ENCODE data around the gene AOC3.
"Not testable (repeated sequence)": the region's sequence is repeated elsewhere in the genome, so short reads cannot be mapped to it uniquely, and the experiment has no call there.

The AOC3 gene

GRCh38 chr17:42891539-42892152 is 40.6 kb downstream of the AOC3 start:
- no peak for DNase-seq (ENCODE audit: low read depth)
- no peak overlapping the region for H3K4me3 ChIP-seq (ENCODE audit: low read depth, low read length)
- TF ChIP-seq, protein P1, sequence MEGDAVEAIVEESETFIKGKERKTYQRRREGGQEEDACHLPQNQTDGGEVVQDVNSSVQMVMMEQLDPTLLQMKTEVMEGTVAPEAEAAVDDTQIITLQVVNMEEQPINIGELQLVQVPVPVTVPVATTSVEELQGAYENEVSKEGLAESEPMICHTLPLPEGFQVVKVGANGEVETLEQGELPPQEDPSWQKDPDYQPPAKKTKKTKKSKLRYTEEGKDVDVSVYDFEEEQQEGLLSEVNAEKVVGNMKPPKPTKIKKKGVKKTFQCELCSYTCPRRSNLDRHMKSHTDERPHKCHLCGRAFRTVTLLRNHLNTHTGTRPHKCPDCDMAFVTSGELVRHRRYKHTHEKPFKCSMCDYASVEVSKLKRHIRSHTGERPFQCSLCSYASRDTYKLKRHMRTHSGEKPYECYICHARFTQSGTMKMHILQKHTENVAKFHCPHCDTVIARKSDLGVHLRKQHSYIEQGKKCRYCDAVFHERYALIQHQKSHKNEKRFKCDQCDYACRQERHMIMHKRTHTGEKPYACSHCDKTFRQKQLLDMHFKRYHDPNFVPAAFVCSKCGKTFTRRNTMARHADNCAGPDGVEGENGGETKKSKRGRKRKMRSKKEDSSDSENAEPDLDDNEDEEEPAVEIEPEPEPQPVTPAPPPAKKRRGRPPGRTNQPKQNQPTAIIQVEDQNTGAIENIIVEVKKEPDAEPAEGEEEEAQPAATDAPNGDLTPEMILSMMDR (IDR thresholded peaks at IDR 0.05; ENCODE audit: low read depth, low read length, missing control alignments), result no peak

- TF ChIP-seq, protein P1 (IDR thresholded peaks at IDR 0.05; ENCODE audit: low read depth, low read length, missing control alignments), result no peak
- H3K4me3 ChIP-seq (ENCODE audit: low read depth, low read length), result no peak overlapping the region
- DNase-seq (ENCODE audit: low read depth), result no peak
Observed at GRCh38 chr17:42893359-42893758, 42.4 kb downstream of the AOC3 start.

- no peak for DNase-seq (ENCODE audit: low read depth)
- TF ChIP-seq, protein P1 (IDR thresholded peaks at IDR 0.05; ENCODE audit: low read depth, low read length, missing control alignments), result no peak
- H3K4me3 ChIP-seq (ENCODE audit: low read depth, low read length), result no peak overlapping the region
Observed at GRCh38 chr17:42894283-42895184, 43.5 kb downstream of the AOC3 start.

DNA sequence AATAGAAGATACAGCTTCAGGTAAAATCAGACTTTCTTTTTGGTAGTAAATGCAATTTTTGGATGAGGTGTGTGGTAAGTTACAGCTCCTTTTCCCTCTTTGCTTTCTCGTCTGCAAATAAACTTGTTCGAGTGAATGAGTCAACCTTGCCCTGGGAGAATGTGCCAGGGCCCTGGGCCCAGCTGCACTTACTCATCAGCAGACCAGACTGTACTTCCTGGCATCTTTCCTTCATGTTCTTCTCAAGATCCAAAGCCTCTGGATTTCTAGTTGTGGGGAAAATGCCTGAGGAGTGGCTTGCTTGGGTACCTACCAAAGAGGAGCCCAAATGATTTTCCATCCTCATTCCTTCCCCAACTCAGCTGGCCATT is 44.2 kb downstream of the AOC3 start:
- H3K4me3 ChIP-seq (ENCODE audit: low read depth, low read length), result no peak overlapping the region
- DNase-seq (ENCODE audit: low read depth), result no peak

DNA sequence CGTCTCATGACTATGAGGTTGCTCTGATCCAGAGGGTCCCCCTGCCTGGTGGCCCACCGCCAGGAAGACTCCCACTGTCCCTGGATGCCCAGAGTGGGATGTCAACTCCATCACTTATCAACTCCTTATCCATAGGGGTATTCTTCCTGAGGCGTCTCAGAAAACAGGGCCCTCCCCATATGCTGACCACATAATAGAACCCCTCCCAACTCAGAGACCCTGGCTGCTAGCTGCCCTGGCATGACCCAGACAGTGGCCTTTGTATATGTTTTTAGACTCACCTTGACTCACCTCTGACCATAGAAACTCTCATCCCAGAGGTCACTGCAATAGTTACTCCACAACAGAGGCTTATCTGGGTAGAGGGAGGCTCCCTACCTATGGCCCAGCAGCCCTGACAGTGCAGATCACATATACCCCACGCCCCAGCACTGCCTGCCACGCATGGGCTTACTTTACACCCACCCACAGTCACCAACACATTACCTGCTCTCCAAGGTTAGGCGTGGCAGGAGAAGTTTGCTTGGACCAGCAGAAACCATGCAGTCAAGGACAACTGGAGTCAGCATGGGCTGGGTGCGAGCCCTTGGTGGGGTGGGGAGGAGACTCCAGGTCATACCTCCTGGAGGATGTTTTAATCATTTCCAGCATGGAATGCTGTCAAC is 47.3 kb downstream of the AOC3 start:
- H3K4me3 ChIP-seq (ENCODE audit: low read depth, low read length), result no peak overlapping the region
- no peak for DNase-seq (ENCODE audit: low read depth)
- TF ChIP-seq, protein P1 (IDR thresholded peaks at IDR 0.05; ENCODE audit: low read depth, low read length, missing control alignments), result no peak

More for the DNA sequence above, 44.2 kb downstream of the AOC3 start:
- TF ChIP-seq, protein P1 (IDR thresholded peaks at IDR 0.05; ENCODE audit: low read depth, low read length, missing control alignments), result no peak

DNA sequence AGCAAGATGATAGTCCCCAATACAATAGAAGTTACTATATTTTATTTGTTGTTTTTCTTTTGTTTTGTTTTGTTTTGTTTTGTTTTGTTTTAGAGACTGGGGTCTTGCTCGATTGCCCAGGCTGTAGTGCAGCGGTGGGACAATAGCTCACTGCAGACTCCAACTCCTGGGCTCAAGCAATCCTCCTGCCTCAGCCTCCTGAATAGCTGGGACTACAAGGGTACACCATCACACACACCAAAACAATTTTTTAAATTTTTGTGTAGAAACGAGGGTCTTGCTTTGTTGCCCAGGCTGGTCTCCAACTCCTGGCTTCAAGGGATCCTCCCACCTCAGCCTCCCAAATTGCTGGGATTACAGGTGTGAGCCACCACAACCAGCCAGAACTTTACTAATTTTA is 49.0 kb downstream of the AOC3 start:
- not testable (repeated sequence) for DNase-seq (ENCODE audit: low read depth); H3K4me3 ChIP-seq (ENCODE audit: low read depth, low read length)
